Measurements from ENCODE around the gene USP12.
"Not testable (repeated sequence)": the region's sequence is repeated elsewhere in the genome, so short reads cannot be mapped to it uniquely, and the experiment has no call there.

USP12 gene

GRCh38 chr13:27151798-27152599 is 19.6 kb downstream of the USP12 start:
- DNase-seq (ENCODE audit: low spot score), result no peak

GRCh38 chr13:27149702-27150101 is 21.9 kb downstream of the USP12 start:
- DNase-seq (ENCODE audit: low spot score), result no peak

GRCh38 chr13:27148900-27149299 is 22.7 kb downstream of the USP12 start:
- DNase-seq (ENCODE audit: low spot score), result no peak

GRCh38 chr13:27147530-27148170 is 24.0 kb downstream of the USP12 start:
- DNase-seq (ENCODE audit: low spot score), result no peak

- no peak for DNase-seq (ENCODE audit: low spot score)
Observed at GRCh38 chr13:27141746-27142145, 29.9 kb downstream of the USP12 start.

GRCh38 chr13:27141159-27141558 is 30.5 kb downstream of the USP12 start:
- DNase-seq (ENCODE audit: low spot score), result not testable (repeated sequence)

- no peak for DNase-seq (ENCODE audit: low spot score)
Observed at GRCh38 chr13:27140060-27140459, 31.6 kb downstream of the USP12 start.

- no peak for DNase-seq (ENCODE audit: low spot score)
Observed at GRCh38 chr13:27139565-27139964, 32.0 kb downstream of the USP12 start.

GRCh38 chr13:27138457-27139093 is 33.0 kb downstream of the USP12 start:
- DNase-seq (ENCODE audit: low spot score), result no peak

GRCh38 chr13:27137759-27138158 is 33.9 kb downstream of the USP12 start:
- no peak for DNase-seq (ENCODE audit: low spot score)

GRCh38 chr13:27135023-27135422 is 36.6 kb downstream of the USP12 start:
- no peak for DNase-seq (ENCODE audit: low spot score)

- DNase-seq (ENCODE audit: low spot score), result no peak
Observed at GRCh38 chr13:27133889-27134288, 37.7 kb downstream of the USP12 start.

- no peak for DNase-seq (ENCODE audit: low spot score)
Observed at GRCh38 chr13:27132538-27132937, 39.1 kb downstream of the USP12 start.

- DNase-seq (ENCODE audit: low spot score), result no peak
Observed at GRCh38 chr13:27131906-27132305, 39.7 kb downstream of the USP12 start.

- DNase-seq (ENCODE audit: low spot score), result no peak
Observed at GRCh38 chr13:27130979-27131623, 40.5 kb downstream of the USP12 start.

- DNase-seq (ENCODE audit: low spot score), result no peak
Observed at GRCh38 chr13:27130223-27130978, 41.2 kb downstream of the USP12 start.

GRCh38 chr13:27128825-27129627 is 42.6 kb downstream of the USP12 start:
- DNase-seq (ENCODE audit: low spot score), result no peak

GRCh38 chr13:27126859-27127258 is 44.8 kb downstream of the USP12 start:
- DNase-seq (ENCODE audit: low spot score), result no peak

- DNase-seq (ENCODE audit: low spot score), result no peak
Observed at GRCh38 chr13:27125357-27126282, 46.0 kb downstream of the USP12 start.
